Gastrocnemius medialis (tissue), 4 donors: Measurements from ENCODE around the gene EPHA1.
"Not testable (repeated sequence)": the region's sequence is repeated elsewhere in the genome, so short reads cannot be mapped to it uniquely, and the experiment has no call there.

Experiments
- POLR2A ChIP-seq, 2 donors: fragments of 450-650 bp; IDR thresholded peaks; one replicate each; pipeline ENCODE4 v1.6.1; 2017; ENCODE audit warnings: antibody characterized with exemption in 2 of 2, mild to moderate bottlenecking in 2 of 2, moderate library complexity in 2 of 2
- TF ChIP-seq, protein P1 (sequence below), 5 experiments: fragments of 450-650 bp in 3 of 5; fragments of 200-600 bp in 2 of 5; sonication (generic) in 2 of 5; IDR thresholded peaks in 4 of 5; conservative IDR thresholded peaks in 1 of 5; 1 replicate in 4 of 5; 2 replicates in 1 of 5; pipeline ENCODE4 v1.5.1; 2016 to 2019; ENCODE audit warnings: antibody characterized with exemption in 5 of 5, mild to moderate bottlenecking in 3 of 5, moderate library complexity in 3 of 5

DNA sequence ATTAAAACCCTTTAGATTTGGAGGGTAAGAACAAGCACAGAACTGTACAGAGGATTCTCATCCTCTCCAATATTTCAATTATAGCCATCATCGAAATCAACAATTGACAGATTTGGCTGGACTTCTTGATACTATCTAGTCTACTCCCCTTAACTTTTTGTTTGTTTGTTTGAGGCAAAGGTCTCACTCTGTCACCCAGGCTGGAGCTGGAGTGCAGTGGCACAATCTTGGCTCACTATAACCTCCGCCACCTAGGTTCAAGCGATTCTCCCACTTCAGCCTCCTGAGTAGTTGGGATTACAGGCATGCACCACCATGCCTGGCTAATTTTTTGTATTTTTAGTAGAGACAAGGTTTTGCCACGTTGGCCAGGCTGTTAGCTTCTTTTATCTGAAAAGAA lies 6.4 kb downstream of the EPHA1 start:
- TF ChIP-seq, protein P1, sequence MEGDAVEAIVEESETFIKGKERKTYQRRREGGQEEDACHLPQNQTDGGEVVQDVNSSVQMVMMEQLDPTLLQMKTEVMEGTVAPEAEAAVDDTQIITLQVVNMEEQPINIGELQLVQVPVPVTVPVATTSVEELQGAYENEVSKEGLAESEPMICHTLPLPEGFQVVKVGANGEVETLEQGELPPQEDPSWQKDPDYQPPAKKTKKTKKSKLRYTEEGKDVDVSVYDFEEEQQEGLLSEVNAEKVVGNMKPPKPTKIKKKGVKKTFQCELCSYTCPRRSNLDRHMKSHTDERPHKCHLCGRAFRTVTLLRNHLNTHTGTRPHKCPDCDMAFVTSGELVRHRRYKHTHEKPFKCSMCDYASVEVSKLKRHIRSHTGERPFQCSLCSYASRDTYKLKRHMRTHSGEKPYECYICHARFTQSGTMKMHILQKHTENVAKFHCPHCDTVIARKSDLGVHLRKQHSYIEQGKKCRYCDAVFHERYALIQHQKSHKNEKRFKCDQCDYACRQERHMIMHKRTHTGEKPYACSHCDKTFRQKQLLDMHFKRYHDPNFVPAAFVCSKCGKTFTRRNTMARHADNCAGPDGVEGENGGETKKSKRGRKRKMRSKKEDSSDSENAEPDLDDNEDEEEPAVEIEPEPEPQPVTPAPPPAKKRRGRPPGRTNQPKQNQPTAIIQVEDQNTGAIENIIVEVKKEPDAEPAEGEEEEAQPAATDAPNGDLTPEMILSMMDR (IDR thresholded peaks at IDR 0.05 in 4 of 5, conservative IDR thresholded peaks at IDR 0.05 in 1 of 5), result not testable (repeated sequence)
- not testable (repeated sequence) for TF ChIP-seq POLR2A (IDR thresholded peaks at IDR 0.05)
